Activated gamma-delta T cell (primary cell): ENCODE measurements around the gene CYB561.

Experiments
- DNase-seq: peaks from one replicate; lab custom pipeline; 2025; lab: John Stamatoyannopoulos, UW

The CYB561 gene

DNA sequence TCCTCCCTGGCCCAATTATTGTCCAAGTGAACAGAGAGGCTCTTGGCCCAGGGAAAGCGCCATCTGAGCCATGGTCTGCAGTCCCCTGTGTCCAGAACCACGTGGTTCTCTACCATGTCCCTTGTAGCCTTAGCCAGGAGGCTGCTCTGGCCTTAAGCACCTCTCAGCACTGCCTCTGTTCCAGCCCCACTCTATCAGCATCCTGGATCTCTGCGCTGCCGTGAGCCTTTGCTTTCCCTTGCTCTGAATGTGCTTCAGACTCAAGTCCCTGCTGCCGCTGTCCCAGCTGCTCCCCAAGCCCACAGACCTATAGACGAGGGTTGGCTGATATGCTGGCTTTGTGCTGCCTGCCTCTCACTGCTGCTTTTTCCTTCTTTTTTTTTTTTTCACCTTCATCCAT lies 33.9 kb downstream of the CYB561 start:
- DNase-seq = no peak

DNA sequence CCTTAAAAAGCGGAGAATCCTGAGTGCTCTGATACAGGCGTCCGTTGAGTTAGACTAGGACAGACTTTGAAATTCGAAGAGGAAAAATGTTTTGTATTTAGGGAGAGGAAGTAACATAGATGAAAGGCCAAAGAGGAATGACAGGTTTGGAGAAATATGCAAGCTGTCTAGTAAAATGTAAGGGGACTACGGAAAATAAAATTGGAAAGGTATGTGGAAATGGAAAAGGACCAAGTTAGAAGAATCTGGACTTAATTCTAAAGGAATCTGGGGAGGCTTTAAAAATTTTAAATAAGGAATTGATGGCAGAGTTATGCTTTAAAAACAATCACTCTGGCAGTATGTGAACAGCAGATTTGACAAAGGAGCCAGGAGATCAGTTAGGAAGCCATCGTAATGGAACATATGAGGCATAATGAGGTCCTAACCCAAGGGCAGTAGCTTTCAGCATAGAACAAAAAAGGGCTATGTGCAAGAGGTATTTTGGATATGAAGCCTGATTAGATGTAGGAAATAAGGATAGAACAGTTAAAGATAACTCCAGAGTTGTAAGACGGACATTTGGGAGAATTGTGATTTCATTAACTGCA lies 38.3 kb downstream of the CYB561 start:
- no peak for DNase-seq

DNA sequence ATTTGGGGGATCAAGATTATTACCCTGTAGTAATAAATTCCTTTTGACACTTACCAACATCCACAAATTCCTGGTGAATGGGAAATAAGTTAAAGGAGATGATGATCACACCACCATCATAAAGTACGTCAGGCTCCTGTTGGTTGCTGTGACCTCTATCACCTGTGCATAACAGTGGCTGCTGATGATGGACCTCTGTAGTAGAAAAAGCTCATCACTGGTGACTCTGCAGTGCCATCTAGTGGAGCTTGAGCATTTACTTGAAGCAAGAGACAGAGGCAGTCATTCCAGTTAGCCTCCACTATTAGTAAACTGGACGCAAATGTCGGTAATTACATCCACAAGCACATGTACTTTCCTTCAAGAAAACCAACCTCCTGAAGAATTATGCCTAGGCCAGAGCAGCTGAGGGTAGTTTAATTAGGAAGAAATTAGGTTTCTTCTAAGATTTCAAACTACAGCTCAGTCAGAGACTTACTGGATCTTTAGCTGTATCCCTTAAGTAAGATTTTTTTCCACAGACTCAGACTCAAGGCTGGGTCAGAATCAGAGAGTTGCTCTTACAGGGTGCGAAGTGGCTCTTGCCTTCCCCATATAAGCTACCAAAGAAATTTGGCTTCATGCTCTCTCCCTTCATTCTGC lies 39.3 kb downstream of the CYB561 start:
- no peak for DNase-seq

DNA sequence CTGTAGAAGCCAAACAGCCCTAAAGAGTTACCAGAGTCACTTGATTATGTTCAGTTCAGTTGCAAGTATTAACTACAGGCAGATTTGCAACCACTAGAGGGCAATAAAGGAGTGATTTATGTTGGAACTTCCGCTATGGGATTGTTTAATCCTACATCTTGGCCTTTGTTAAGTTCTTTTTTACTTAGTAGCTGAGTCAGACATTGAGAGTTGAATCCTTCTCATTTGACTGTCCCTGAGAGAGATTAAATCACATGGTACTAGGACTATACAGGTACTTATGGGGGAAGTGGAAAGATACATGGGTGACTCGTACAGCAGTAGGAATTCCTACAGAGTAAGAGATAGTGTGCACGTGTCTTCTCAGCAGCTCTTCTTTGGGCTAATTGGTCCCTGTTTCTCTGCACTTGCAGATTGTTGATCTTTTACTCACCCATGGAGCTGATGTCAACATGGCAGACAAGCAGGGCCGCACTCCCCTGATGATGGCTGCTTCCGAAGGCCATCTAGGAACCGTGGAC lies 40.3 kb downstream of the CYB561 start:
- DNase-seq = no peak

DNA sequence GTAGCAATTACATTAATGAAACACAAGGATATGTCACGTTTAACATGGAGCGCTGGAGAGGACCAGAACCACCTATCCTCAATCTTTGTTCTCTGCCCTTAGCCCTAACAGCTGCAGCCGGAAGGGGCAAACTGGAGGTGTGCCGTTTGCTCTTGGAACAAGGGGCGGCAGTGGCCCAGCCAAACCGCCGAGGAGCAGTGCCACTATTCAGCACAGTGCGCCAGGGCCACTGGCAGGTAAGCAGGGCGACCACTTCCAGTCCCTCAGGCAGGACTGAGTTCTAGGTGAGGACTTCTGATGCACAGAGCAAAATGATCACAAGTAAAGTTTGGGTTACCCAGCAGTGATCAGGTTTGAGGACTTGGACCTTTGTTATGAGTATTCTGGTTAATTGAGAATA lies 41.1 kb downstream of the CYB561 start:
- no peak for DNase-seq

DNA sequence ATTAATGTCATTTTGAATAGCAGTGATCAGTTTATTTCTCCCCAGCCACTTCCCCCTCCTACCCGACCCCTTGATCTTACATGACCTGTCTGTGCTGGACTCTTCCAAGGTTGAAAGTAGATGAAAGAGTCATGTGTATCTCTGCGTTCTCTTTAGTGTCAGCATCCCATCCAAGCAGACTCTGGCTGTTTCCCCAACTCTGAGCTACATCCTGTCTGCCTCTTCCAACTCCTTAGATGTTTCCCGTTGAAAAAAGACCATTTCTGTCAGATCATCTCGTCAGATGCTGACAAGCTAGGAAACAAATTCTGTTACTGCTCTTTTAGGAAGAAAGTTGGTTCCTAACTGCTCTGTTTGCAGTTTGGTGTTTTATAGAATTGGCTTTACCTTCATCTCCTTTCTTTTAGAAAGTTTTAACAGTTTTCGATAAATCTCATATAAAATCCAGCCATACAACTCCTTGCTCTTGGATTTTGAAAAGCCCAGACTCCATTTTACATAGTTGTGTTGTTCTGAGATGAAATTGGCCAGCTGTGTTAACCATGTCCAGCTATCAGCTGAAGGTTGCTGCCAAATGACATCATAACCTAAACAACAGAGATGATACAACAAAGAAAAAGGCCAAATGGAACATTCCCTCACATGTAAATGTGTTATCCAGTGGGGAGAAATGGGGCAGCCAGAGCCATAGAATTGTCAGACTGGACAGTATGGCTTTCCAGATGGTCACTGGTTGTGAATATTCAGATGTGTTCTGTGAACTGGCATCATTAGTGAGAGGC lies 43.5 kb downstream of the CYB561 start:
- DNase-seq = no peak

DNA sequence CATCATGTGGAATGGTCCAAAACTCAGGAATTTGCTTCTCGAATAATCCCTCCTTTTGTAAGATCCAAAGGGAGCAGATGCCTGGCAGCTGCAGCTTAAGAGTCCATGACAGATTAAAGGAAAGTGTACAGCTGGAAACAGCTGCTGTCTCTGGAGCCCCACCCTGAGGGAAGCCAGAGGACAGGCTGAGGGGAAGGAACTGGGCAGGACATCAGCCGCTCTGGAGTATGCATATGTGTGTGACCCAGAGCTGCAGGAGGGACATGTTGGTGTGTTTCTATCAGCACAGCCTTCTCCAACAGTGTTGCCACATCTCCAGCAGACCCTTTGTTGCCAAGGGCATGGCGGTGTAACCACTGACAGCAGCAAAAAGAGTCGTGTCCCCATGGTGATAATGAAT lies 46.2 kb downstream of the CYB561 start:
- no peak for DNase-seq

DNA sequence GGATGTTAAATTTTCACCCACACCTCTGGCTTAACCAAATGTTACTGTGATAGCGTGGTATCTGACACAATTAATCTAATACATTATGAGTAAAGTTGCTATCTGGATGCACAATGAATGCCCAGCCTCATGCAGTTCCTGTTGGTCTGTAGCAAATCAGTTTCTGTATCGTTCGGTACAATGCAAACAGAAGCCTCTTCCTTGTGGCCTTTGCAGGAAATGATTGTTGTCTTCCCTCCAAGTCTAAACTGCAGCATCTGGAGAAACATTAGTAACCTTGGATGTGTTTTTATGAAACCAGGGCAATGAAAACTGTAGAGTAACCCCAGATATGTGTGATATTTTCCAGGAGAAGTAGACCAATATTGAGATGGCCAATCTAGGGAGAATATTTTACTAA lies 46.8 kb downstream of the CYB561 start:
- DNase-seq = no peak

DNA sequence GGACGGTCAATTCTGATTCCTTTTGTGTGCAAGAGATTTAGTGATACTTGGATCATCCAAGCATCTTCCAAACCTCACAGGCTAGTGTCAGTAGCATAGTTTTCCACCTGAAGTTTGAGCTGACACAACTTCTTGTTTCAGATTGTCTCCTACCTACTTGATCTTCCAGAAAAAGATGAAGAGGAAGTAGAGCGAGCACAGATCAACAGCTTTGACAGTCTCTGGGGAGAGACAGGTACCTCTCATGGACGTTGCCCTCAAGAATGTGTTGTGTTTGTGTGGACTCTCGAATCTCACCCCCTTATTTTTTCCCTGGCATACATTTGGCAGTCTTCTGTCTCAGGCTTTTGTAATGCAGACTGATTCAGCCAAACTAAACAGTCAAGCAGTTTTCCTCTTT lies 47.4 kb downstream of the CYB561 start:
- no peak for DNase-seq

DNA sequence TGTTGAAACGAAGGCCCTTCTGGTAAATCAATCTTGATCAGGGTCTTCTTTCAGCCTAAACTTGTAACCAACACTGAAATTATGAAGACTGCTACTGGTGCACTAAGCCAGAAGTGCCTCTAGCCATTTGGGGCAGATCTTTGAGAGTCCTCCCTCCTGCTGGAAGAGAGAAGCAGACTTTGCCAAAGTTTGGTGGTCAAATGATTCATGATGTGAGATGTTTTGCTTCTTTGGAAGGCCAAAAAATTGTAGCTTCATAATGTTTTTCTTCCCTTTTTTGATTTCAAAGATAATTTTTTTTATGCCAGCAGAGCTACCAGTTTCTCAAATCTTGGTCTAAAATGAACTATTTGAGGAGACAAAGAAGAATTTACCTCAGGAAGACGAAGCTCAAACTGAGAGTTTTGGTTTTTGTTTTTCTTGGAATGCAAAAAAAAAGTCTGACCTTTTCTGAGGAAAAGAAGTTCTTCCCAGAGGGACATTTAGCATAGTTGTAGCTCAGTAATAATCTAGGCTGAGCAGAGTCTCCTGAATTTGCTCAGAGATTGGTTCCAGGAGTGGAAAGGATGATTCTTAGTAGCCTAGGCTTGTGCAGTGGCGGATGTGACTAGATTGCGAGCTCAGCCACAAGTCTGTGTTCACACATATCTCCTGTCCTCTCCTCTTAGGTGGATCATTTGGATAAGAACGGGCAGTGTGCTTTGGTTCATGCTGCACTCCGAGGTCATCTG lies 50.9 kb downstream of the CYB561 start:
- DNase-seq = no peak

DNA sequence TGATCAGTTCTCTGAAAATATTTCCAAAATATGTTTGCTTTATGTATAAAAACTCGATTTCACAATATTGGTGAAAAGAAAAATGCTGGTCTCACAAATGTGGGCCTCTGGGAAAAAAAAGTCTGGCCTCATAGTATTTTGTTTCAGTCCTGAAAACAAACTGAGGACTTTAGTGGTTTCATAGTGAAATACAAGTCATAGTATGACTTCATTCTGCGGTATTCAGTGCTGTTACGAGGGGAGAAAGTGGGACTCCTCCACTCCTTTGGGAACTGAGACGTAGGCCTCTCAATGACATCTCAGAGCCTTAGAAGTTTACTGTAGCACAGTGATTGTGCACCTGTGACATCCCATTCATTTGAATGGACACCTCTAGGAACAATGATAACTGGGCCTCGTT lies 56.0 kb downstream of the CYB561 start:
- DNase-seq = no peak

DNA sequence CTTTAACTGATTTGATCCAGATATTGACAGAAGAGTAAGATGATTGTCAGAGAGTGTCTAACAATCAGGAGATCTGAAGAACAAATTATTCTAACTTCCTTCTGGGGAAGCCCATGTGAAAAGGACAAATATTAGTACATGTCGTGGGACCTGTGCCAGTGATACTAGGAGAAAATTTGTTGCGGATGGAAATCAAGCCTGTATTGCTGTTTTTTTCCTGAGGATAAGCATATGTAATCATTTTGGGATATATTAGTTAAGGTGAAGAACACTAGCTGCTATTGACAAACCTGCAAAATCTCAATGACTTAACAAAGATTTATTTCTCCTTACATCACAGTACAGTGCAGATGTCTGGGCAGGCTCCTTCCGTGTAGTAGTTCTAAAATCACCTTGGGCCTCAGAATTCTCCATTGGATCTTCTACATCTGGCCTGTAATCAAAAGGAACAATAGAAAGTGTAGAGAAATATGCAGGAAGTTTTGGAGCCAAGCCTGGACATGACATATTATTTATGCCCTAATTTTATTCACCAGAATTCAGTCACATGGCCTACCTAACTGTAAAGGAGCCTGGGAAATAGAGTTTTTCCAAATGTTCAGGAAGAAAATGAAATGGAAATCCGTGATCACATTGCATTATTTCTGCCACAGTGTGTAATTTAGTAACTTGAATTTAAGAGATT lies 58.3 kb downstream of the CYB561 start:
- no peak for DNase-seq

DNA sequence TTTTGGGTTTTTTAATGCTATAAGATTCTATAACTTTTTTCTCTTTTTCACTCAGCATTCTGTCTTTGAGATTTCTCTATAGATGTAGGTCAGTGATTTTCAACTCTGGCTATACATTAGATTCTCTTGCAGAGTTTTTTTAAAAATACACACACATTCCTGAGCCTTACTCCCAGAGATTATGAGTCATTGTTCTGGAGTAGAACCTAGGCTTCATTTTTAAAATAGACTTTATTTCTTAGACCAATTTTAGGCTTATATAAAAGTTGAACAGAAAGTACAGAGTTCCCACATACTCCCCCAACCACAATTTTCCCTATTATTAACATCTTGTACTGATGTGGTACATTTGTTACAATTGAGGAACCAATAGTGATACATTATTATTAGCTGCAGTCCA lies 63.3 kb downstream of the CYB561 start:
- DNase-seq = no peak
